Muscle layer of duodenum (tissue), 2 donors: ENCODE results near the gene EIF2B5.

ENCODE experiments used
- H3K27ac ChIP-seq: one replicate; pipeline ENCODE4 v1.7.0; 2013; ENCODE audit warnings: mild to moderate bottlenecking, low read length
- H3K27me3 ChIP-seq: one replicate; pipeline ENCODE4 v1.7.0; 2013; ENCODE audit warnings: low read depth, mild to moderate bottlenecking, control low read depth, low read length
- H3K36me3 ChIP-seq, 2 donors: one replicate each; pipeline ENCODE4 v1.7.0; 2013; ENCODE audit warnings: low read length in 2 of 2, control low read depth in 1 of 2, mild to moderate bottlenecking in 1 of 2; ENCODE audit not compliant: insufficient read depth in 2 of 2, control insufficient read depth in 1 of 2
- H3K4me1 ChIP-seq, 2 donors: one replicate each; pipeline ENCODE4 v1.7.0; 2013; ENCODE audit warnings: low read length in 2 of 2, mild to moderate bottlenecking in 2 of 2, control low read depth in 1 of 2, moderate library complexity in 1 of 2; ENCODE audit not compliant: insufficient read depth in 2 of 2, control insufficient read depth in 1 of 2
- H3K4me3 ChIP-seq, 2 donors: one replicate each; pipeline ENCODE4 v1.7.0; 2013; ENCODE audit warnings: low read length in 2 of 2, low read depth in 1 of 2, mild to moderate bottlenecking in 1 of 2
- H3K9me3 ChIP-seq, 2 donors: one replicate each; pipeline ENCODE4 v1.7.0; 2013; ENCODE audit warnings: low read length in 2 of 2, control low read depth in 1 of 2, mild to moderate bottlenecking in 1 of 2; ENCODE audit not compliant: control insufficient read depth in 1 of 2
- donor health status: healthy.

Gene EIF2B5

GRCh38 chr3:184174646-184175492 lies 39.7 kb downstream of the EIF2B5 start, which contains the start of gene AP2M1:
TSS of gene AP2M1 (plus strand) at chr3:184174855. CDS start at chr3:184176994, 2,139 bp downstream.
- Histone ChIP-seq H3K4me1 (peaks cover 15 to 36% of the 10 kb centered on the region in 2 donors), H3K27me3 (no peaks in the 10 kb centered on the region), H3K4me3 (peak within 1 kb of the TSS; percentile 66 to 96), H3K27ac (peak within 1 kb of the TSS; percentile 95), H3K9me3 (no peaks in the 10 kb centered on the region), H3K36me3 (peaks cover 33 to 63% of the 10 kb centered on the region in 2 donors)

- Histone ChIP-seq H3K4me1 (peaks cover 15 to 36% of the 10 kb centered on the region in 2 donors), H3K9me3 (no peaks in the 10 kb centered on the region), H3K36me3 (peaks cover 40 to 63% of the 10 kb centered on the region in 2 donors), H3K27me3 (no peaks in the 10 kb centered on the region), H3K27ac (peak overlapping the region; percentile 95), H3K4me3 (peak overlapping the region; percentile 66 to 96)
These were observed 40.3 kb downstream of the EIF2B5 start for GRCh38 chr3:184175506-184175905.

- Histone ChIP-seq H3K36me3 (peaks cover 41 to 63% of the 10 kb centered on the region in 2 donors), H3K4me3 (peak overlapping the region; percentile 66 to 96), H3K27ac (peak overlapping the region; percentile 95), H3K27me3 (no peaks in the 10 kb centered on the region), H3K9me3 (no peaks in the 10 kb centered on the region), H3K4me1 (peaks cover 15 to 36% of the 10 kb centered on the region in 2 donors)
These were observed 40.8 kb downstream of the EIF2B5 start for GRCh38 chr3:184175981-184176376.

GRCh38 chr3:184176377-184177330 lies 41.5 kb downstream of the EIF2B5 start:
- peak overlapping the region; percentile 95 for H3K27ac ChIP-seq
- peaks cover 15 to 36% of the 10 kb centered on the region in 2 donors for H3K4me1 ChIP-seq
- H3K36me3 ChIP-seq, result peaks cover 43 to 63% of the 10 kb centered on the region in 2 donors

GRCh38 chr3:184177331-184177731 lies 42.2 kb downstream of the EIF2B5 start:
- Histone ChIP-seq H3K27ac (peak overlapping the region; percentile 95), H3K9me3 (no peaks in the 10 kb centered on the region), H3K27me3 (no peaks in the 10 kb centered on the region), H3K36me3 (peaks cover 45 to 63% of the 10 kb centered on the region in 2 donors), H3K4me1 (peaks cover 15 to 36% of the 10 kb centered on the region in 2 donors), H3K4me3 (peak overlapping the region; percentile 66 to 96)

More at GRCh38 chr3:184176377-184177330, 41.5 kb downstream of the EIF2B5 start:
- Histone ChIP-seq H3K9me3 (no peaks in the 10 kb centered on the region), H3K27me3 (no peaks in the 10 kb centered on the region), H3K4me3 (peak overlapping the region; percentile 66 to 96)

- Histone ChIP-seq H3K4me1 (peaks cover 15 to 36% of the 10 kb centered on the region in 2 donors), H3K27me3 (no peaks in the 10 kb centered on the region), H3K4me3 (peak overlapping the region in 1 of 2 donors; percentile 96), H3K9me3 (no peaks in the 10 kb centered on the region), H3K36me3 (peaks cover 50 to 65% of the 10 kb centered on the region in 2 donors), H3K27ac (no peak overlapping the region)
These were observed 42.7 kb downstream of the EIF2B5 start for GRCh38 chr3:184177767-184178306.

GRCh38 chr3:184178521-184179138 lies 43.5 kb downstream of the EIF2B5 start:
- H3K27me3 ChIP-seq, result no peaks in the 10 kb centered on the region
- no peak overlapping the region for H3K4me3 ChIP-seq
- H3K36me3 ChIP-seq, result peaks cover 56 to 73% of the 10 kb centered on the region in 2 donors
- H3K4me1 ChIP-seq, result peaks cover 15 to 36% of the 10 kb centered on the region in 2 donors
- no peak overlapping the region for H3K27ac ChIP-seq
- no peaks in the 10 kb centered on the region for H3K9me3 ChIP-seq

GRCh38 chr3:184180165-184180564 lies 45.0 kb downstream of the EIF2B5 start:
- Histone ChIP-seq H3K36me3 (peaks cover 64 to 85% of the 10 kb centered on the region in 2 donors), H3K27me3 (no peaks in the 10 kb centered on the region), H3K27ac (no peak overlapping the region), H3K9me3 (no peaks in the 10 kb centered on the region), H3K4me1 (peaks cover 18 to 32% of the 10 kb centered on the region in 2 donors), H3K4me3 (no peak overlapping the region)

GRCh38 chr3:184181596-184181995 lies 46.4 kb downstream of the EIF2B5 start:
- Histone ChIP-seq H3K4me1 (peaks cover 12 to 27% of the 10 kb centered on the region in 2 donors), H3K27me3 (no peaks in the 10 kb centered on the region), H3K27ac (no peak overlapping the region), H3K4me3 (no peak overlapping the region), H3K36me3 (peaks cover 64 to 84% of the 10 kb centered on the region in 2 donors), H3K9me3 (no peaks in the 10 kb centered on the region)

- no peak overlapping the region for H3K4me3 ChIP-seq
- peaks cover 63 to 77% of the 10 kb centered on the region in 2 donors for H3K36me3 ChIP-seq
- peaks cover 19 to 30% of the 10 kb centered on the region in 2 donors for H3K4me1 ChIP-seq
- H3K9me3 ChIP-seq, result no peaks in the 10 kb centered on the region
- H3K27ac ChIP-seq, result no peak overlapping the region
- no peaks in the 10 kb centered on the region for H3K27me3 ChIP-seq
These were observed 48.5 kb downstream of the EIF2B5 start for GRCh38 chr3:184183679-184184078.
